HepG2 (cell line): ENCODE results near the gene HYPK. TPM values are rescaled to one million over a fixed set of nuclear protein-coding genes. Genes with fewer than 3 reads are reported as not detected.

Source experiments
- CBX5 ChIP-seq: sonication (generic); formaldehyde crosslinking; IDR thresholded peaks from 2 replicates; pipeline ENCODE4 v1.4.0; 2020; ENCODE audit warnings: missing genetic modification reagents, borderline replicate concordance
- EEA1 ChIP-seq: sonication (generic); formaldehyde crosslinking; IDR thresholded peaks from 2 replicates; pipeline ENCODE4 v1.5.1; 2020; ENCODE audit warnings: mild to moderate bottlenecking, missing genetic modification reagents, borderline replicate concordance
- GZF1 ChIP-seq: sonication (generic); formaldehyde crosslinking; IDR thresholded peaks from 2 replicates; pipeline ENCODE4 v1.5.1; 2020; ENCODE audit warnings: mild to moderate bottlenecking, missing genetic modification reagents
- HIVEP1 ChIP-seq: sonication (generic); formaldehyde crosslinking; IDR thresholded peaks from 2 replicates; pipeline ENCODE4 v1.4.0; 2020; ENCODE audit warnings: mild to moderate bottlenecking, missing genetic modification reagents
- ISL2 ChIP-seq: sonication (generic); formaldehyde crosslinking; IDR thresholded peaks from 2 replicates; pipeline ENCODE4 v1.5.0; 2020; ENCODE audit warnings: missing genetic modification reagents
- JUN ChIP-seq: sonication (generic); formaldehyde crosslinking; IDR thresholded peaks from 2 replicates; pipeline ENCODE4 v1.4.0; 2020; ENCODE audit warnings: mild to moderate bottlenecking, missing genetic modification reagents
- KAT7 ChIP-seq: IDR thresholded peaks from 2 replicates; pipeline ENCODE4 v1.6.1; 2018; ENCODE audit warnings: borderline replicate concordance, missing compliant biosample characterization
- MATR3 ChIP-seq: sonication (generic); formaldehyde crosslinking; IDR thresholded peaks from 2 replicates; pipeline ENCODE4 v1.4.0; 2020; ENCODE audit warnings: missing genetic modification reagents
- NCOA2 ChIP-seq: sonication (generic); formaldehyde crosslinking; IDR thresholded peaks from 2 replicates; pipeline ENCODE4 v1.8.0; 2022; ENCODE audit warnings: inconsistent platforms
- PHF20 ChIP-seq: sonication (generic); formaldehyde crosslinking; IDR thresholded peaks from 2 replicates; pipeline ENCODE4 v1.5.0; 2020; ENCODE audit warnings: mild to moderate bottlenecking, missing genetic modification reagents
- TIGD3 ChIP-seq: sonication (generic); formaldehyde crosslinking; IDR thresholded peaks from 2 replicates; pipeline ENCODE4 v1.5.1; 2020; ENCODE audit warnings: mild to moderate bottlenecking, missing genetic modification reagents, borderline replicate concordance
- YEATS2 ChIP-seq: sonication (generic); formaldehyde crosslinking; IDR thresholded peaks from 2 replicates; pipeline ENCODE4 v1.4.0; 2020; ENCODE audit warnings: missing genetic modification reagents, borderline replicate concordance
- ZBTB43 ChIP-seq: sonication (generic); formaldehyde crosslinking; conservative IDR thresholded peaks from 2 replicates; pipeline ENCODE4 v1.4.0; 2020; ENCODE audit warnings: missing genetic modification reagents
- ZFP36L1 ChIP-seq: sonication (generic); formaldehyde crosslinking; IDR thresholded peaks from 2 replicates; pipeline ENCODE4 v1.8.0; 2022; ENCODE audit warnings: mild to moderate bottlenecking, missing genetic modification reagents, moderate library complexity
- ZFY ChIP-seq: sonication (generic); formaldehyde crosslinking; IDR thresholded peaks from 2 replicates; pipeline ENCODE4 v1.4.0; 2020; ENCODE audit warnings: missing genetic modification reagents
- ZMYM3 ChIP-seq: sonication (generic); formaldehyde crosslinking; IDR thresholded peaks from 2 replicates; pipeline ENCODE4 v1.5.1; 2020; ENCODE audit warnings: mild to moderate bottlenecking, missing genetic modification reagents
- ZNF276 ChIP-seq: sonication (generic); formaldehyde crosslinking; IDR thresholded peaks from 2 replicates; pipeline ENCODE4 v1.4.0; 2020; ENCODE audit warnings: mild to moderate bottlenecking, low read depth, missing genetic modification reagents
- ZNF451 ChIP-seq: sonication (generic); formaldehyde crosslinking; IDR thresholded peaks from 2 replicates; pipeline ENCODE4 v1.5.0; 2020; ENCODE audit warnings: mild to moderate bottlenecking, missing genetic modification reagents
- ZNF513 ChIP-seq: sonication (generic); formaldehyde crosslinking; conservative IDR thresholded peaks from 2 replicates; pipeline ENCODE4 v1.5.0; 2020; ENCODE audit warnings: missing genetic modification reagents
- ZNF678 ChIP-seq: sonication (generic); formaldehyde crosslinking; IDR thresholded peaks from 2 replicates; pipeline ENCODE4 v1.4.0; 2020; ENCODE audit warnings: mild to moderate bottlenecking, missing genetic modification reagents
- ZNF83 ChIP-seq: sonication (generic); formaldehyde crosslinking; IDR thresholded peaks from 2 replicates; pipeline ENCODE4 v1.4.0; 2020; ENCODE audit warnings: missing genetic modification reagents, mild to moderate bottlenecking, borderline replicate concordance
- polyA plus RNA-seq, 8 experiments: library from polyadenylated mRNA; depleted of rRNA in 3 of 8; stranded (reverse) in 7 of 8; unstranded in 1 of 8; fragments of >200 nt; fragmentation: Illumina TruSeq in 4 of 8; extraction: Trizol in 4 of 8; gene quantifications; 2 replicates each; pipeline versions ENCODE4 v1.2.1 to v1.2.3, GENCODE V29; 2011 to 2016; ENCODE audit warnings: low read depth in 4 of 8, missing spikeins in 1 of 8, mixed read lengths in 1 of 8; ENCODE audit not compliant: insufficient read depth in 1 of 8
- total RNA-seq, 5 experiments: library from RNA; depleted of rRNA; stranded (reverse); fragments of >200 nt; fragmentation: Illumina TruSeq; extraction: Trizol; gene quantifications; 2 replicates each; pipeline ENCODE4 v1.2.3, GENCODE V29; 2016; ENCODE audit warnings: low read depth in 1 of 5

Gene HYPK
- total and polyA plus RNA-seq, 2 of the 13 experiments (the other 11 are each of a cell fraction or from before 2014, with no cell fraction given): 13.5 to 16.5 TPM

GRCh38 chr15:43791993-43792760 is 8.2 kb upstream of the HYPK start, which contains the start of gene SERF2 (continued):
- TF ChIP-seq YEATS2 (peak; percentile 55; the same call in 1 of the 2 replicates), ZNF513 (no peak), ZNF83 (CRISPR knock-in tag) (0 out of 2 replicates have a peak, but pooled peaks have one; percentile 23), HIVEP1 (CRISPR knock-in tag) (no peak), NCOA2 (CRISPR knock-in tag) (peak; percentile 23; the same call in 1 of the 2 replicates), JUN (CRISPR knock-in tag) (peak; percentile 59; the same call in 1 of the 2 replicates), ISL2 (CRISPR knock-in tag) (peak; percentile 31), ZNF678 (no peak), PHF20 (CRISPR knock-in tag) (0 out of 2 replicates have a peak, but pooled peaks have one; percentile 9), ZFP36L1 (CRISPR knock-in tag) (0 out of 2 replicates have a peak, but pooled peaks have one; percentile 15), ZFY (CRISPR knock-in tag) (peak; percentile 66), EEA1 (CRISPR knock-in tag) (no peak), ZNF276 (CRISPR knock-in tag) (0 out of 2 replicates have a peak, but pooled peaks have one; percentile 48), KAT7 (CRISPR knock-in tag) (peak; percentile 30; the same call in 1 of the 2 replicates), ZMYM3 (CRISPR knock-in tag) (0 out of 2 replicates have a peak, but pooled peaks have one; percentile 6), TIGD3 (CRISPR knock-in tag) (peak; percentile 70; the same call in 1 of the 2 replicates), GZF1 (0 out of 2 replicates have a peak, but pooled peaks have one; percentile 16), MATR3 (CRISPR knock-in tag) (no peak), CBX5 (CRISPR knock-in tag) (peak; percentile 17; the same call in 1 of the 2 replicates), ZNF451 (peak; percentile 65; the same call in 1 of the 2 replicates), ZBTB43 (CRISPR knock-in tag) (no peak; the same call in 1 of the 2 replicates)
